HCT116 (cell line): ENCODE results near the gene FAM131B.

Experiments used
- CEBPB ChIP-seq: IDR thresholded peaks from 2 replicates; pipeline ENCODE4 v1.6.1; 2012; ENCODE audit warnings: low read depth
- EZH2phosphoT487 ChIP-seq: fragments of 200-600 bp; IDR thresholded peaks from 2 replicates; pipeline ENCODE4 v1.6.1; 2018; ENCODE audit warnings: antibody characterized with exemption, borderline replicate concordance
- POLR2A ChIP-seq: IDR thresholded peaks from 2 replicates; pipeline ENCODE4 v1.7.0; 2011; ENCODE audit warnings: borderline replicate concordance; ENCODE audit not compliant: insufficient read depth, insufficient read length; ENCODE audit errors: extremely low read depth
- POLR2AphosphoS5 ChIP-seq: IDR thresholded peaks from 2 replicates; pipeline ENCODE4 v1.6.1; 2011; ENCODE audit warnings: mild to moderate bottlenecking, low read depth, low read length, moderate library complexity
- RAD21 ChIP-seq: IDR thresholded peaks from 2 replicates; pipeline ENCODE4 v1.6.1; 2012; ENCODE audit warnings: low read depth, mild to moderate bottlenecking
- SIN3A ChIP-seq: IDR thresholded peaks from 2 replicates; pipeline ENCODE4 v1.6.1; 2012; ENCODE audit warnings: low read depth
- SP1 ChIP-seq: IDR thresholded peaks from 2 replicates; pipeline ENCODE4 v1.6.1; 2012; ENCODE audit warnings: low read depth
- ZNF274 ChIP-seq: fragments of 200-500 bp; sonication (Bioruptor generic); IDR thresholded peaks from 2 replicates; pipeline ENCODE4 v1.6.1; 2014; ENCODE audit warnings: mild to moderate bottlenecking, low read depth, low read length, inconsistent platforms
- TF ChIP-seq, protein P1 (sequence below): IDR thresholded peaks from 2 replicates; pipeline ENCODE4 v1.6.1; 2012
- TF ChIP-seq, protein P2 (sequence below), 3 experiments: fragments of 200-600 bp in 1 of 3; sonication (generic) in 1 of 3; IDR thresholded peaks in 2 of 3; conservative IDR thresholded peaks in 1 of 3; 2 replicates each; pipeline ENCODE4 v1.5.1; 2012 to 2017; ENCODE audit warnings: low read depth in 2 of 3, low read length in 2 of 3, antibody characterized with exemption in 1 of 3, borderline replicate concordance in 1 of 3, control low read depth in 1 of 3, mild to moderate bottlenecking in 1 of 3, mixed read lengths in 1 of 3, mixed run types in 1 of 3, moderate library complexity in 1 of 3; ENCODE audit not compliant: insufficient read depth in 1 of 3
- TF ChIP-seq, protein P3 (sequence below): IDR thresholded peaks from 2 replicates; pipeline ENCODE4 v1.6.1; 2012

DNA sequence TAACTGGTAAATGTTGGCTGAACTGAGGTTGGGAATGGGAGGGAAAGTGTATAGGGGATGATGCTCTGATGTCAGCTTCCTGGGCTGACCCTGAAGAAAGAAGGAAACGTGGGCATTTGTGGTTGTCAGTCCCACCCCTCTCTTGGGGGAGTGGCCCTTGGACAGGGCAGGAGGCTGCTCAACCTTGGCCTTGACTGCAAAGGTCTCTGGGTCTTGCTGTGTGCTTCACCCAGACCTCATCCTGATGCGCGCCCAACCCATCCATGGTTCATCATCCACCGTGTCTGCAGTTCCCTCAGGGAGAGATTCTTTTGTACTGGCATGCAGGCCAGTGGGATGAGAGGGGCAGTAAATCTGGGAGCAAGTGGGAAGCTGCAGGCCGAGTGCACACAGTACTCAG is 13.9 kb upstream of the FAM131B start:
- TF ChIP-seq POLR2AphosphoS5 (no peak), RAD21 (no peak), POLR2A (no peak), EZH2phosphoT487 (no peak), SP1 (no peak), ZNF274 (no peak), SIN3A (no peak), CEBPB (no peak)
- TF ChIP-seq, protein P1, sequence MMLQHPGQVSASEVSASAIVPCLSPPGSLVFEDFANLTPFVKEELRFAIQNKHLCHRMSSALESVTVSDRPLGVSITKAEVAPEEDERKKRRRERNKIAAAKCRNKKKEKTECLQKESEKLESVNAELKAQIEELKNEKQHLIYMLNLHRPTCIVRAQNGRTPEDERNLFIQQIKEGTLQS: no peak
- TF ChIP-seq, protein P2, sequence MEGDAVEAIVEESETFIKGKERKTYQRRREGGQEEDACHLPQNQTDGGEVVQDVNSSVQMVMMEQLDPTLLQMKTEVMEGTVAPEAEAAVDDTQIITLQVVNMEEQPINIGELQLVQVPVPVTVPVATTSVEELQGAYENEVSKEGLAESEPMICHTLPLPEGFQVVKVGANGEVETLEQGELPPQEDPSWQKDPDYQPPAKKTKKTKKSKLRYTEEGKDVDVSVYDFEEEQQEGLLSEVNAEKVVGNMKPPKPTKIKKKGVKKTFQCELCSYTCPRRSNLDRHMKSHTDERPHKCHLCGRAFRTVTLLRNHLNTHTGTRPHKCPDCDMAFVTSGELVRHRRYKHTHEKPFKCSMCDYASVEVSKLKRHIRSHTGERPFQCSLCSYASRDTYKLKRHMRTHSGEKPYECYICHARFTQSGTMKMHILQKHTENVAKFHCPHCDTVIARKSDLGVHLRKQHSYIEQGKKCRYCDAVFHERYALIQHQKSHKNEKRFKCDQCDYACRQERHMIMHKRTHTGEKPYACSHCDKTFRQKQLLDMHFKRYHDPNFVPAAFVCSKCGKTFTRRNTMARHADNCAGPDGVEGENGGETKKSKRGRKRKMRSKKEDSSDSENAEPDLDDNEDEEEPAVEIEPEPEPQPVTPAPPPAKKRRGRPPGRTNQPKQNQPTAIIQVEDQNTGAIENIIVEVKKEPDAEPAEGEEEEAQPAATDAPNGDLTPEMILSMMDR (IDR thresholded peaks at IDR 0.05 in 2 of 3, conservative IDR thresholded peaks at IDR 0.05 in 1 of 3; ENCODE audit: borderline replicate concordance in 1 of 3, insufficient read depth in 1 of 3, low read depth in 2 of 3, low read length in 2 of 3): no peak
- TF ChIP-seq, protein P3, sequence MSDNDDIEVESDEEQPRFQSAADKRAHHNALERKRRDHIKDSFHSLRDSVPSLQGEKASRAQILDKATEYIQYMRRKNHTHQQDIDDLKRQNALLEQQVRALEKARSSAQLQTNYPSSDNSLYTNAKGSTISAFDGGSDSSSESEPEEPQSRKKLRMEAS: no peak
